Measurements from ENCODE around the gene ARAF. TPM values are rescaled to one million over a fixed set of nuclear protein-coding genes. Genes with fewer than 3 reads are reported as not detected.
A peak's percentile ranks its signal among the peaks of the same experiment; 100 is the strongest.
"Not testable (repeated sequence)": the region's sequence is repeated elsewhere in the genome, so short reads cannot be mapped to it uniquely, and the experiment has no call there.

ARAF gene
- polyA plus RNA-seq (9.9 and 25.0 TPM in 2 replicates), polyA minus RNA-seq (15.3 and 17.3 TPM in 2 replicates)

DNA sequence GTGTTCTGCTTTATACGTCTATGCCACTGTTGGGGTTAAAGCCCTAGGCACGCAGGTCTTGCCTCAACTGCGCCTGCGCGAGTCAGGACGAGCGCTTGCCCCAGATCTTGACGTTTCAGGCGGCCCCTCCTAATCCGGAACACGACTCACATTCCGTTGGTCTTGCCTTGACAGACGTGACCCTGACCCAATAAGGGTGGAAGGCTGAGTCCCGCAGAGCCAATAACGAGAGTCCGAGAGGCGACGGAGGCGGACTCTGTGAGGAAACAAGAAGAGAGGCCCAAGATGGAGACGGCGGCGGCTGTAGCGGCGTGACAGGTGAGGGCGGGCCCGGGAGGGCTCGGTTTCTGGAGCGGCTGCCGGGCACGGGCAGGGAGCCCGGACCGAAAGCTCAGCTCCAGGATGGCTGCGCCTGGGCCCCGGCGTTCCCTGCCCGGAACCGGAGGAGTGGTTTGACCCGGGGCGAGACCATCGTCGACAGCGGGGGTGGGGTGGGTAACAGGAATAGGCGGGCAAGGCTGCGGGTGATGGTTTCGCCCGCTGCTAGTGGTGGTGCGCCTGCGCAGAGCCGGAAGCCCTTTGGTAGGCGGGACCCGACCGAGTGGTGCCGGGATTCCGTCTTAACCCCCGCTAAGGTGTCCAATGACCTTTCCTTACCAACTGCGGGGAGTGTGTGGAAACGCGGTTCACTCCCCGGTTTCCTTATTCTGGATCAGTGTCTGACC, at the start of gene ARAF:
ARAF (plus strand) TSS at position 272 of the 725 bp plus-strand sequence. CDS start 1,763 bp downstream, outside the sequence.
- Histone ChIP-seq H3F3A (ENCODE audit: insufficient read depth, low read length, poor library complexity, severe bottlenecking) (no peaks in the 10 kb centered on the region), H3K9ac (ENCODE audit: low read length) (peak within 1 kb of the TSS; percentile 88), H3K27ac (ENCODE audit: low read length) (peak within 1 kb of the TSS; percentile 92), H3K79me2 (replicated peaks; ENCODE audit: insufficient read depth, low read length) (peaks cover 7% of the 10 kb centered on the region), H3K4me3 (ENCODE audit: low read length) (peak within 1 kb of the TSS; percentile 78), H4K20me1 (ENCODE audit: insufficient read depth) (no peaks in the 10 kb centered on the region), H3K27me3 (ENCODE audit: insufficient read depth, low read depth, low read length) (no peaks in the 10 kb centered on the region), H3K4me2 (ENCODE audit: low read length) (no peak within 1 kb of the TSS), H3K9me2 (ENCODE audit: insufficient read depth, low read length) (no peaks in the 10 kb centered on the region), H2AFZ (ENCODE audit: low read depth, low read length) (peak within 1 kb of the TSS; percentile 33), H3K36me3 (ENCODE audit: insufficient read depth, low read length) (no peaks in the 10 kb centered on the region), H3K9me3 (ENCODE audit: low read length) (no peaks in the 10 kb centered on the region)
- TF ChIP-seq, protein P1, sequence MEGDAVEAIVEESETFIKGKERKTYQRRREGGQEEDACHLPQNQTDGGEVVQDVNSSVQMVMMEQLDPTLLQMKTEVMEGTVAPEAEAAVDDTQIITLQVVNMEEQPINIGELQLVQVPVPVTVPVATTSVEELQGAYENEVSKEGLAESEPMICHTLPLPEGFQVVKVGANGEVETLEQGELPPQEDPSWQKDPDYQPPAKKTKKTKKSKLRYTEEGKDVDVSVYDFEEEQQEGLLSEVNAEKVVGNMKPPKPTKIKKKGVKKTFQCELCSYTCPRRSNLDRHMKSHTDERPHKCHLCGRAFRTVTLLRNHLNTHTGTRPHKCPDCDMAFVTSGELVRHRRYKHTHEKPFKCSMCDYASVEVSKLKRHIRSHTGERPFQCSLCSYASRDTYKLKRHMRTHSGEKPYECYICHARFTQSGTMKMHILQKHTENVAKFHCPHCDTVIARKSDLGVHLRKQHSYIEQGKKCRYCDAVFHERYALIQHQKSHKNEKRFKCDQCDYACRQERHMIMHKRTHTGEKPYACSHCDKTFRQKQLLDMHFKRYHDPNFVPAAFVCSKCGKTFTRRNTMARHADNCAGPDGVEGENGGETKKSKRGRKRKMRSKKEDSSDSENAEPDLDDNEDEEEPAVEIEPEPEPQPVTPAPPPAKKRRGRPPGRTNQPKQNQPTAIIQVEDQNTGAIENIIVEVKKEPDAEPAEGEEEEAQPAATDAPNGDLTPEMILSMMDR (IDR thresholded peaks at IDR 0.05; ENCODE audit: poor library complexity, severe bottlenecking) = no peak
- TF ChIP-seq, protein P2, sequence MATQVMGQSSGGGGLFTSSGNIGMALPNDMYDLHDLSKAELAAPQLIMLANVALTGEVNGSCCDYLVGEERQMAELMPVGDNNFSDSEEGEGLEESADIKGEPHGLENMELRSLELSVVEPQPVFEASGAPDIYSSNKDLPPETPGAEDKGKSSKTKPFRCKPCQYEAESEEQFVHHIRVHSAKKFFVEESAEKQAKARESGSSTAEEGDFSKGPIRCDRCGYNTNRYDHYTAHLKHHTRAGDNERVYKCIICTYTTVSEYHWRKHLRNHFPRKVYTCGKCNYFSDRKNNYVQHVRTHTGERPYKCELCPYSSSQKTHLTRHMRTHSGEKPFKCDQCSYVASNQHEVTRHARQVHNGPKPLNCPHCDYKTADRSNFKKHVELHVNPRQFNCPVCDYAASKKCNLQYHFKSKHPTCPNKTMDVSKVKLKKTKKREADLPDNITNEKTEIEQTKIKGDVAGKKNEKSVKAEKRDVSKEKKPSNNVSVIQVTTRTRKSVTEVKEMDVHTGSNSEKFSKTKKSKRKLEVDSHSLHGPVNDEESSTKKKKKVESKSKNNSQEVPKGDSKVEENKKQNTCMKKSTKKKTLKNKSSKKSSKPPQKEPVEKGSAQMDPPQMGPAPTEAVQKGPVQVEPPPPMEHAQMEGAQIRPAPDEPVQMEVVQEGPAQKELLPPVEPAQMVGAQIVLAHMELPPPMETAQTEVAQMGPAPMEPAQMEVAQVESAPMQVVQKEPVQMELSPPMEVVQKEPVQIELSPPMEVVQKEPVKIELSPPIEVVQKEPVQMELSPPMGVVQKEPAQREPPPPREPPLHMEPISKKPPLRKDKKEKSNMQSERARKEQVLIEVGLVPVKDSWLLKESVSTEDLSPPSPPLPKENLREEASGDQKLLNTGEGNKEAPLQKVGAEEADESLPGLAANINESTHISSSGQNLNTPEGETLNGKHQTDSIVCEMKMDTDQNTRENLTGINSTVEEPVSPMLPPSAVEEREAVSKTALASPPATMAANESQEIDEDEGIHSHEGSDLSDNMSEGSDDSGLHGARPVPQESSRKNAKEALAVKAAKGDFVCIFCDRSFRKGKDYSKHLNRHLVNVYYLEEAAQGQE (IDR thresholded peaks at IDR 0.05; ENCODE audit: borderline replicate concordance) = peak; percentile 84
- TF ChIP-seq RAD21 (conservative IDR thresholded peaks at IDR 0.05) (no peak), EZH2 (IDR thresholded peaks at IDR 0.05; ENCODE audit: borderline replicate concordance, insufficient read depth, low read length, poor library complexity, severe bottlenecking) (no peak), TAF1 (IDR thresholded peaks at IDR 0.05; ENCODE audit: low read depth) (peak; percentile 74), MXI1 (conservative IDR thresholded peaks at IDR 0.05; ENCODE audit: poor library complexity, severe bottlenecking) (peak; percentile 57), EP300 (conservative IDR thresholded peaks at IDR 0.05; ENCODE audit: poor library complexity, severe bottlenecking) (peak; percentile 57), POLR2AphosphoS5 (IDR thresholded peaks at IDR 0.05) (peak; percentile 92), SMC3 (conservative IDR thresholded peaks at IDR 0.05; ENCODE audit: poor library complexity) (peak; percentile 34)

DNA sequence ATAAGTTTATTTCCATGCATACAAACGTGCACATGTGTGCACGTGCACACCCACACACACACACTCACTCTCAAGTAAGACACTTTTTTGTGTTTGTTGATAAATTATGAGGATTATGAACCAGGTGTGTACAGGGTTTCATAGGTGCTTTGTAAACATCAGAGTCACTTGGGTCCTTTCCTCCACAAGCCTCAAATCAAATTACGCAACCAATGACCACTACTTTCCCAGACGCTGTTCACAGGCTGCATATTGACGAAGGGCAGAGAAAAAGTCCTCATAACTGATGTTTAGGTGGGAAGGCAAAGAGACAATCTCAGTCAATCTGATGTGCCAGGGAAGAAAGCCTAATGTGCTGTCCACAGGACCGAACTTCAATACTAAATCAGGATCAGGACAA, 48.6 kb upstream of the ARAF start:
- H3F3A ChIP-seq (ENCODE audit: insufficient read depth, low read length, poor library complexity, severe bottlenecking); H4K20me1 ChIP-seq (ENCODE audit: insufficient read depth); H3K79me2 ChIP-seq (replicated peaks; ENCODE audit: insufficient read depth, low read length); H3K36me3 ChIP-seq (ENCODE audit: insufficient read depth, low read length); H3K9me3 ChIP-seq (ENCODE audit: low read length); H3K9me2 ChIP-seq (ENCODE audit: insufficient read depth, low read length); H3K27me3 ChIP-seq (ENCODE audit: insufficient read depth, low read depth, low read length); H2AFZ ChIP-seq (ENCODE audit: low read depth, low read length); H3K9ac ChIP-seq (ENCODE audit: low read length); H3K27ac ChIP-seq (ENCODE audit: low read length); H3K4me2 ChIP-seq (ENCODE audit: low read length): not testable (repeated sequence)
- peak overlapping the region; percentile 42 for H3K4me3 ChIP-seq (ENCODE audit: low read length)

All from neural cell (in vitro differentiated cells).